Osteocyte (in vitro differentiated cells): Measurements from ENCODE around the gene CACNA1S. TPM values are rescaled to one million over a fixed set of nuclear protein-coding genes. Genes with fewer than 3 reads are reported as not detected.
A peak's percentile ranks its signal among the peaks of the same experiment; 100 is the strongest.

ENCODE experiments used
- DNase-seq: peaks from one replicate; pipeline ENCODE4 v3.0.0; 2021; ENCODE audit warnings: mixed read lengths; ENCODE audit not compliant: unreplicated experiment; ENCODE audit errors: extremely low spot score
- H3K27ac Mint-ChIP-seq: one replicate; pipeline ENCODE4 v1.8.0; 2021; ENCODE audit warnings: mild to moderate bottlenecking, mixed read lengths; ENCODE audit not compliant: unreplicated experiment
- H3K27me3 Mint-ChIP-seq: one replicate; pipeline ENCODE4 v1.8.0; 2021; ENCODE audit warnings: mixed read lengths; ENCODE audit not compliant: unreplicated experiment
- H3K36me3 Mint-ChIP-seq: one replicate; pipeline ENCODE4 v1.8.0; 2021; ENCODE audit warnings: mixed read lengths; ENCODE audit not compliant: unreplicated experiment
- H3K4me1 Mint-ChIP-seq: one replicate; pipeline ENCODE4 v1.8.0; 2021; ENCODE audit warnings: mixed read lengths; ENCODE audit not compliant: unreplicated experiment
- H3K4me3 Mint-ChIP-seq: one replicate; pipeline ENCODE4 v1.8.0; 2021; ENCODE audit warnings: mild to moderate bottlenecking, moderate library complexity, mixed read lengths; ENCODE audit not compliant: unreplicated experiment
- H3K9me3 Mint-ChIP-seq: one replicate; pipeline ENCODE4 v1.8.0; 2021; ENCODE audit warnings: mixed read lengths; ENCODE audit not compliant: unreplicated experiment
- total RNA-seq: library from RNA; stranded (reverse); gene quantifications from 2 replicates; pipeline ENCODE4 v1.2.1, GENCODE V29; 2021
- TF ChIP-seq, protein P1 (sequence below): fragments of 200-600 bp; sonication (generic); IDR thresholded peaks from 2 replicates; pipeline ENCODE4 v1.5.0; 2021; ENCODE audit warnings: antibody characterized with exemption, mild to moderate bottlenecking, moderate library complexity

Gene CACNA1S
- total RNA-seq, 1 donor from 2014 or later, result not detected

DNA sequence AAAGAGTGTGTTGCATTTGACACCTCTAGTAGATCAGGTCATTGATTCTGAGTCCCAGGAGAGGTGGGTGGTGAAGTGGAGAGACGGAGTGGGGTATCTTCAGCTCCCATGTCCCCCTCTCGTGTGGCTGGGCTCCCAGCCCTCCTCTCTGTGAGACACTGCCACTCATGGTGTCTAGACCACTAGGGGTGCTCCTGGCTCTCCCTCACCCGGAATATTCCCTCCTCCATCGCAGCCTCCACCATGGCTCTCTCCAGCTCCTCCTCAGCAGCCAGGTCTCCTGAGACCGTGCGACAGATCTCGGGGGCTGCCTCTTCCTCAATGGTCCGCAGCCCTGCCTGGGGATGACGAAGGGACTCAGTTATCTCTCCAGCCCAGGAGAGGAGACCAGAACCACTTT is 68.1 kb downstream of the CACNA1S start:
- no peak for DNase-seq
- Mint-ChIP-seq H3K27me3 (peaks cover 25% of the 10 kb centered on the region), H3K4me1 (no peaks in the 10 kb centered on the region), H3K27ac (no peak overlapping the region), H3K9me3 (no peaks in the 10 kb centered on the region), H3K4me3 (no peak overlapping the region), H3K36me3 (no peaks in the 10 kb centered on the region)
- TF ChIP-seq, protein P1, sequence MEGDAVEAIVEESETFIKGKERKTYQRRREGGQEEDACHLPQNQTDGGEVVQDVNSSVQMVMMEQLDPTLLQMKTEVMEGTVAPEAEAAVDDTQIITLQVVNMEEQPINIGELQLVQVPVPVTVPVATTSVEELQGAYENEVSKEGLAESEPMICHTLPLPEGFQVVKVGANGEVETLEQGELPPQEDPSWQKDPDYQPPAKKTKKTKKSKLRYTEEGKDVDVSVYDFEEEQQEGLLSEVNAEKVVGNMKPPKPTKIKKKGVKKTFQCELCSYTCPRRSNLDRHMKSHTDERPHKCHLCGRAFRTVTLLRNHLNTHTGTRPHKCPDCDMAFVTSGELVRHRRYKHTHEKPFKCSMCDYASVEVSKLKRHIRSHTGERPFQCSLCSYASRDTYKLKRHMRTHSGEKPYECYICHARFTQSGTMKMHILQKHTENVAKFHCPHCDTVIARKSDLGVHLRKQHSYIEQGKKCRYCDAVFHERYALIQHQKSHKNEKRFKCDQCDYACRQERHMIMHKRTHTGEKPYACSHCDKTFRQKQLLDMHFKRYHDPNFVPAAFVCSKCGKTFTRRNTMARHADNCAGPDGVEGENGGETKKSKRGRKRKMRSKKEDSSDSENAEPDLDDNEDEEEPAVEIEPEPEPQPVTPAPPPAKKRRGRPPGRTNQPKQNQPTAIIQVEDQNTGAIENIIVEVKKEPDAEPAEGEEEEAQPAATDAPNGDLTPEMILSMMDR, result no peak

DNA sequence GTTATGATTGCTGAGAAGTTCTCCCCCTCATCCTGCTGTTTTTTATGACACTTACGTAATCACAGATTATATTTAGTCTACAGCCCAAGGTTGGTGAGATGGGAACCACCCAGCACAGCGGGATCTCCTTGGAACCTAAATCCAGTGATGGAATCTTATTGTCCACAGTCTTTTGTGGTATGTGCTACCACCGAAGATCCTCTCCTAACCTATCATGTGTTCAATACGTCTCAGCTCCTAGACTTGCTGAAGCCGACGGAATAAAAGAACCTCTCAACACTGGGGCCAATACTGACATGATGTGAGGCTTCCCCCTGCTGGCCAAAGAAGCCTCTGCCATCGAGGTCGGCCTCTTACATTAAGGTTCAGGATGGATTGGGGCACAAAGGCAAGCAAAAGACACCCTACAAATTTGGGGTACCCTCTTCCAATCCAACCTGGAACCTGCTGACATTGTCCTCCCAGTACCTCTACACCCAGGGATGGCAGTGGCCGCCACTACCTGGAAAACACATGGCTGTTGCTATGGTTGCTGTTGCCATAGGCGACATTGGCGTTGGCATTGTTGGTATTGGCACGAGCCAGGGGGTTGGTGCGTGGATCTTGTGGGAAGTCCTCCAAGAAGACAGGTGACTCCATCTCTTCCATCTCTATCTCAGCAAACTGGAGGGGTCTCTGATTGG is 69.3 kb downstream of the CACNA1S start:
- Mint-ChIP-seq H3K27ac (no peak overlapping the region), H3K9me3 (no peaks in the 10 kb centered on the region), H3K4me1 (no peaks in the 10 kb centered on the region), H3K36me3 (no peaks in the 10 kb centered on the region), H3K4me3 (no peak overlapping the region), H3K27me3 (peaks cover 19% of the 10 kb centered on the region)
- TF ChIP-seq, protein P1, result peak; percentile 89
- DNase-seq, result no peak

DNA sequence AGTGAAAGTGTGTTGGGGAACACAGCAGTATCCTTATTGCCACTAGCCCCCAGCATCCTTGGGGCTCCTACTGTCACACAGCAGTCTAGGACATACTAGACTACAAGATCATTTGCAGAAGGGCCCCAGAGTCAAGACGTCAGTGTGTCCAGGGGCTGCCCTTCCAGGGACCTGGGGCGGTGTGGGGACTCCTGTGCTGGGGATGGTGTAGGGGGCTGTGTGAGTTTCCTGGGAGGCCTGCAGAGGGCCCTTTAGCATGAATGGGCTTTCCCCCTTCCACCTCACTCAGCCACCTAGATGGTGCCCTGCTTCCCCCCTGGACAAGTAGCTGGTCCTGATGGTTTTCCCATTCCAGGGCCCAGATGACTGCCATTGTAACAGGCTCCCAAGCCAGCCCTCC is 71.2 kb downstream of the CACNA1S start:
- no peaks in the 10 kb centered on the region for H3K4me1 Mint-ChIP-seq
- H3K27ac Mint-ChIP-seq, result no peak overlapping the region
- peaks cover 13% of the 10 kb centered on the region for H3K27me3 Mint-ChIP-seq
- TF ChIP-seq, protein P1, result no peak
- no peaks in the 10 kb centered on the region for H3K36me3 Mint-ChIP-seq
- H3K9me3 Mint-ChIP-seq, result no peaks in the 10 kb centered on the region
- no peak for DNase-seq
- no peak overlapping the region for H3K4me3 Mint-ChIP-seq

DNA sequence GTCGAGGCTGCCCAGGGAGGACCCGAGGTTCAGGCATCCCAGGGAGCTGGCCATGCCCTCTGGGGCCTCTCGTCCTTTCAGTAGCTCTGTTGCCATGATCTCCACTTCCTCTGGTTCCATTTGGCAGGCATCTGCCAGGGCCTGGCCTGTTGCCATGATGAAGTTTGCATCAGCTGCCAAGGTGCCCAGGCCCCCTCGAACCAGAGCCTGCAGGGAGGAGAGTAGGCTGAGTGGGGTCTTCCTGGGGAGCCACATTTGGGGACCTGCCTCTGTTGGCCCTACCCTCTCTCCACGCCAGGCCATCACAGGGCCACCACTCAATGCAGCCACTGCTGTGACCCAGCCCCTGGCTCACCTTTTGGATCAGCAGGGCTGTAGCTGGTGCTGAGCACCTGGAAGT is 72.3 kb downstream of the CACNA1S start:
- no peak for DNase-seq
- H3K27me3 Mint-ChIP-seq, result peaks cover 8% of the 10 kb centered on the region
- H3K9me3 Mint-ChIP-seq, result no peaks in the 10 kb centered on the region
- H3K27ac Mint-ChIP-seq, result no peak overlapping the region
- H3K4me3 Mint-ChIP-seq, result no peak overlapping the region
- no peaks in the 10 kb centered on the region for H3K36me3 Mint-ChIP-seq
- no peaks in the 10 kb centered on the region for H3K4me1 Mint-ChIP-seq
- TF ChIP-seq, protein P1, result no peak

DNA sequence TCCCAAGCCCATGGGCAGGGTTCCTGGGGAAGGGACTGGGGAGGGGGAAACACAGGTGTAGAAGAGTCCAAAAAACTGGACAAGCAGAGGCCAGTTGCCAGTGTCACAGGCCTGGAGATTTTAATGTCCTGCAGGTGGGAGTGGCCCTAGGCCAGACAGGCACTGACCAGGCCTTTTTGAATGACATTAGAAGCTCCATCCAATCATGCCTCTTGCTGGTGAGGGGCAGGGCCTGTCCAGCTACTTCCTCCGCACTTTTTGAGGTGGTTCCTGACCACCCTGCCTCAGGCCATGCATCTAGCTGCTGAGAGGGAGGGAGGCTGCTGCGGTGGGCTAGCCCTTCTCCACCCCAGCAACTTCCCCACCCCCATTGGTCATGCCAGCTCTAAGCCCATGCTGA is 72.8 kb downstream of the CACNA1S start:
- H3K4me3 Mint-ChIP-seq, result no peak overlapping the region
- H3K27me3 Mint-ChIP-seq, result peaks cover 6% of the 10 kb centered on the region
- no peaks in the 10 kb centered on the region for H3K36me3 Mint-ChIP-seq
- DNase-seq, result no peak
- H3K9me3 Mint-ChIP-seq, result no peaks in the 10 kb centered on the region
- TF ChIP-seq, protein P1, result no peak
- H3K27ac Mint-ChIP-seq, result no peak overlapping the region
- no peaks in the 10 kb centered on the region for H3K4me1 Mint-ChIP-seq
